ENCODE data around the gene LHX1.

Gene LHX1

DNA sequence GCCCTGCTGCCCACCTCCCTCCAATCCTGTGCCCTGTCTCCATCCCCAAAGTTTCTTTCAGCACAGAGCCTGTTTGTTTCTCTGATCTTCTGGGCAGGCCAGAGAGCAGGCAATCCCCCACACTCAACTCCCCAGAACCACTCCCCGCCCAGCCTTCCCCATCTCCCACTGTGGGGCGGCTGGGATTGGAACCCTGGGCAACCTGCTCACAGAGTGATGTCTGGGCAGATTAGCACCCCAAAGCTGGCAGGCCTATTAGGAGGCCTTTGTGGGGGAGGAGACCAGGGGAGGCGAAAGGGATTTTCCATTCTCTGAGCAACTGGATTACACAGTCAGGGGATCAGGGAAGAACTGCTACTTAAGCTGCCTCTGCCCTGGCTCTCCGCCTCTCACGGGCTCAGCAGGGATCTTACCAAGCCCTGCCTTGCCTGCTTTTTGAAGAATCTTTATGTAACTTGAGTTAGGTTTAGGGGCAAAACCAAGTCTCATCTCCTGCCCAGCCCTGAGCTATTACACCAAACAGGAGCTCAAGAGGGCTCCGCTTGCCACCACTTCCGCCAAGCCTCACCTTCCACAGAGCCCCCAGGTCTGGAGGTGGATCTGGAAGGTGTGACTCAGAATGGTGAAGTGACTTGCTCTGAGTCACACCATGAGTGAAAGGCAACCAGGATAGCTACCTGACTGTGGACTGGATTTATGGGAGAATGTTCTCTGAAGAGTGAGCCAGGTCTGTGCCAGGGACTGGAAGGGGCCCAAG, 16.0 kb upstream of the LHX1 start:
- no peak for DNase-seq (ENCODE audit: low read depth, low spot score)
- ChIA-PET CTCF (interaction anchor here (1.6 kb wide), 1 partner anchor 296 kb away, joined by 3 read pairs; no protein-coding TSS in a partner anchor), POLR2A (no interaction called here)
- H3K4me3 ChIP-seq (ENCODE audit: low read depth, low read length) = no peak overlapping the region
- TF ChIP-seq, protein P1, sequence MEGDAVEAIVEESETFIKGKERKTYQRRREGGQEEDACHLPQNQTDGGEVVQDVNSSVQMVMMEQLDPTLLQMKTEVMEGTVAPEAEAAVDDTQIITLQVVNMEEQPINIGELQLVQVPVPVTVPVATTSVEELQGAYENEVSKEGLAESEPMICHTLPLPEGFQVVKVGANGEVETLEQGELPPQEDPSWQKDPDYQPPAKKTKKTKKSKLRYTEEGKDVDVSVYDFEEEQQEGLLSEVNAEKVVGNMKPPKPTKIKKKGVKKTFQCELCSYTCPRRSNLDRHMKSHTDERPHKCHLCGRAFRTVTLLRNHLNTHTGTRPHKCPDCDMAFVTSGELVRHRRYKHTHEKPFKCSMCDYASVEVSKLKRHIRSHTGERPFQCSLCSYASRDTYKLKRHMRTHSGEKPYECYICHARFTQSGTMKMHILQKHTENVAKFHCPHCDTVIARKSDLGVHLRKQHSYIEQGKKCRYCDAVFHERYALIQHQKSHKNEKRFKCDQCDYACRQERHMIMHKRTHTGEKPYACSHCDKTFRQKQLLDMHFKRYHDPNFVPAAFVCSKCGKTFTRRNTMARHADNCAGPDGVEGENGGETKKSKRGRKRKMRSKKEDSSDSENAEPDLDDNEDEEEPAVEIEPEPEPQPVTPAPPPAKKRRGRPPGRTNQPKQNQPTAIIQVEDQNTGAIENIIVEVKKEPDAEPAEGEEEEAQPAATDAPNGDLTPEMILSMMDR (IDR thresholded peaks at IDR 0.05; ENCODE audit: insufficient read depth, low read length, missing control alignments) = no peak

GRCh38 chr17:36922175-36922574, 15.1 kb upstream of the LHX1 start:
- CTCF ChIA-PET = no interaction called here
- POLR2A ChIA-PET = no interaction called here
- DNase-seq (ENCODE audit: low read depth, low spot score) = no peak
- no peak overlapping the region for H3K4me3 ChIP-seq (ENCODE audit: low read depth, low read length)
- TF ChIP-seq, protein P1 (IDR thresholded peaks at IDR 0.05; ENCODE audit: insufficient read depth, low read length, missing control alignments) = no peak

GRCh38 chr17:36923814-36924221, 13.5 kb upstream of the LHX1 start:
- ChIA-PET CTCF (interaction anchor here (0.7 to 1.2 kb wide), 2 partner anchors 25 to 298 kb away, joined by 3 read pairs; partner anchors contain the start of gene AATF), POLR2A (no interaction called here)
- TF ChIP-seq, protein P1 (IDR thresholded peaks at IDR 0.05; ENCODE audit: insufficient read depth, low read length, missing control alignments) = no peak
- DNase-seq (ENCODE audit: low read depth, low spot score) = no peak
- no peak overlapping the region for H3K4me3 ChIP-seq (ENCODE audit: low read depth, low read length)

DNA sequence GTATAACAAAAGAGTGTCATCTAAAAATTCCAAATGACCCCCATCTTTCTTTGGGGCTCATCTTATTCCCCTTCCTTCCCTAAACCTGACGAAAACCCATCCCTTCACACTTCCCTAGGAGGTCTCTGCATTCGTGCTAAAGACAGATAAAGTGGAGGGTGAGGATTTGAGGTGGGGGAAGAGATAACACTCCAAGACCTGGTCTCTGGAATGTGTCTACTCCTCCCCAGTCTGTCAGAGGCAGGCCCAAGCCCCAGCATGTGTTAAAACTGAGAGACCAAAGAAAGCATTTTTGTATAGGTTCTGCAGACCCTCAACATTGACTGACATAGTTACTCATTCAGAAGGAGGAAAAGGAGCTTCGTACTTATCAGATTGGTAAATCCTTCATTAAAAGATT, 11.0 kb upstream of the LHX1 start:
- no peak for DNase-seq (ENCODE audit: low read depth, low spot score)
- ChIA-PET POLR2A (no interaction called here), CTCF (interaction anchor here (0.6 to 1.2 kb wide), 2 partner anchors 9 to 214 kb away, joined by 3 read pairs; no protein-coding TSS in a partner anchor)
- no peak overlapping the region for H3K4me3 ChIP-seq (ENCODE audit: low read depth, low read length)
- TF ChIP-seq, protein P1 (IDR thresholded peaks at IDR 0.05; ENCODE audit: insufficient read depth, low read length, missing control alignments) = no peak

GRCh38 chr17:36926701-36927100, 10.6 kb upstream of the LHX1 start:
- no peak for DNase-seq (ENCODE audit: low read depth, low spot score)
- ChIA-PET POLR2A (no interaction called here), CTCF (interaction anchor here (0.6 to 1.2 kb wide), 2 partner anchors 10 to 215 kb away, joined by 3 read pairs; no protein-coding TSS in a partner anchor)
- no peak overlapping the region for H3K4me3 ChIP-seq (ENCODE audit: low read depth, low read length)
- TF ChIP-seq, protein P1 (IDR thresholded peaks at IDR 0.05; ENCODE audit: insufficient read depth, low read length, missing control alignments) = no peak

DNA sequence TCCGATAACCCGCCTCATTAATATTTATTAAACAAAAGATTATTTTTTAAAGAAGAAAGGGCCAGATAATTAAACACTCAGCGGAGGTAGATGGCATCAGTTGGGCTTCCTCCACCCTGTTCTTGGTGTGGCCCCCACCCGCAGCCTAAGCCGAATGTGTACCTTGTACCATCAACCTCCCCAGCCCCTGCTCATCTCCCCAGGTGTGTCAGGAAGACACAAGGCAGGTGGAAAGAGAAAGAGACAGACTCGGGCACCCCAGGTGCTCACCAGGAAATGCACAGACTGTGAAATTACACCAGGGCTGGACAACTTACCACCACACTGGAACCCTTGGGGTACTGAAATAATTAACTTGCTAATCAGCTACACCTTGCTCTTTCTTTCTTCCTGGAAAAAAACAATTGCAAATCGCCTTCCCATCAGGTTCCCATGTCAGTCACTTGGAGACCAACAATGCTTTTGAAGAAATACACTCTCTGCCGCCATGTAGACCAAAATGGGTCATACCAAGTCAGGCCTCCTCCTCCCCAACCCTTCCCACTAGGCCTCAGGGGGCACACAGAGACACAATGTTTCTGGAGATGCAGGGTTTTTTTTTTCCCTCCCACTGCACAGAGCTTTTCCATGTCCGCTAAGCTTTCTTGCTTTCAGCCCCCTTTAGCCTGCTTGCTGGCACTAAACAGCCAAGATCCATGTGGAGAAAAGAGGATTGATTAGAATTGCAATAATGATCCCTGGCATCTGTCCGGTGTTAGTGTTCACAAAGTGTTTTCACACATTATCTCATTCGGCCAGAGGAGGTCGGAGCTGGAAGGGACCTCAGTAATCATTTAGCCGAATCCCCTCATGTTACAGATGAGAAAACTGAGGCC, 8.6 kb upstream of the LHX1 start:
- ChIA-PET POLR2A (no interaction called here), CTCF (interaction anchor here (1.7 kb wide), 1 partner anchor 9 kb away, joined by 3 read pairs; no protein-coding TSS in a partner anchor)
- DNase-seq (ENCODE audit: low read depth, low spot score) = no peak
- H3K4me3 ChIP-seq (ENCODE audit: low read depth, low read length) = no peak overlapping the region
- TF ChIP-seq, protein P1 (IDR thresholded peaks at IDR 0.05; ENCODE audit: insufficient read depth, low read length, missing control alignments) = no peak
